HG03159 (cell line): ENCODE data around the gene APCDD1L.

Experiments used
- ATAC-seq: cut with Tn5 transposase; IDR thresholded peaks from one replicate; pipeline ENCODE4 v1.9.1; 2021; ENCODE audit warnings: mild to moderate bottlenecking, moderate library complexity; ENCODE audit not compliant: unreplicated experiment

Gene APCDD1L

DNA sequence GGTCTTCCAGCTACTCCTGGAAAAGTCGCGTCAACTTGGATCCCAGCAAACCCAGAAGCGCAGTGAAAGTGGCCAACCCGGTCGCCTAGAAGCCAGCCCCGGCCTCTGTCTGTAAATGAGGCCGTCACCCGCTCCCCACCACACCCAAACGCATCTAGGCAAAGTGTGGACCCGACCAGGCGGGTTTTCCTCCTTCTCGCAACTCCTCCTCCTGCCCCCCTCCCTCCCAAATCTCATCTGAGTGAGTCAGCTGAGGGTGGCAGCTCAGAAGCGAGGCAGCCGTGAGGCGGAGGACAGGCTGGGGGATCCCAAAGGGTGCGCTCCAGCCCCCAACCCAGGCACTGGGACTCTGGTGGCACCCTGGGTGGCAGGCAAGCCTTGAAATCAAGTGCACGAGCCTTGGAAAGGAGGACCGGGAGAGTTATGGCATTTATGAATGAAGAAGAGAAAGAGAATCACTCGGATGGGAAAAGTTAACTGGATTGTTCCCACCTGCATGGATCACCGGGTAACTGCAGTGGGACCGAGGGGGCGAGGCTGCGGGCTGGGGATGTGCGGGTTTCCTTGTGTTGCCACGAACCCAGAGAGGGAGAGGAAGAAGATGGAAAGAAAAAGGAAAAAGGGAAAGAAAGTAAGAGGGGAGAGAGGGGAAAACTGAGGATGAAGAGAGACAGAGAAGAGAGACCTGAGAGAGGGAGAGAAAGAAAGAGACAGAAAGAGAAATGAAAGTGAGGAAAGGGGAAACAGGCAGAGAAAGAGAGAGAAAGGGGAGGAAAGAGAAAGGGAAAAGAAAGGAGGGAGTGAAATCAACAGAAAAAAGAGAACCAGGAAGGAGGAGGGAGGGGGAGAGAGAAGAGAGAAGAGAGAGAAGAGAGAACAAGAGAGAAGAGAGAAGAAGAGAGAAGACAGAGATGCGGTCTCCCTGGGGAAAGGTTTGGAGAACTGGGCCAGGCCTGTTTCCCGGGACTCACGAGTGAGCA lies at the start of gene APCDD1L:
Gene APCDD1L, minus strand, starts transcription at position 167 of the 980 bp plus-strand sequence. CDS start 692 bp downstream, outside the sequence.
- no peak for ATAC-seq

DNA sequence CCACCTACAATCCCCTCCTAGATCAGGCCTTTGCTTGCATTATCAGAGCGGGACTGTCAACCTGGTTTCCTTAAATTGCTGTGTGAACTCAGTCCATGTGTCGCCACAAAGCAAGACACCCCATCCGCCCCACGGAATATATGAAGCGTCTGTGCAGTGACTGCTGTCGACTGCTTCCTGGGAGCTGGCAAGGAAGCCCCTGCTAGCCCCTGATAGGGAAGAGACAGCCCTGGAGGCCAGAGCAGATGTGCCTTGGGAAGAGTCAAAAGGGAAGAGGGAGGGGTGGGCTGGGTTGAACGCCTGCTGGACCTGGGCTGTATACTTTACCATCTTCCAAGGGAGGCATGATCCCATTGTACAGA lies 44.1 kb upstream of the APCDD1L start:
- ATAC-seq, result no peak

DNA sequence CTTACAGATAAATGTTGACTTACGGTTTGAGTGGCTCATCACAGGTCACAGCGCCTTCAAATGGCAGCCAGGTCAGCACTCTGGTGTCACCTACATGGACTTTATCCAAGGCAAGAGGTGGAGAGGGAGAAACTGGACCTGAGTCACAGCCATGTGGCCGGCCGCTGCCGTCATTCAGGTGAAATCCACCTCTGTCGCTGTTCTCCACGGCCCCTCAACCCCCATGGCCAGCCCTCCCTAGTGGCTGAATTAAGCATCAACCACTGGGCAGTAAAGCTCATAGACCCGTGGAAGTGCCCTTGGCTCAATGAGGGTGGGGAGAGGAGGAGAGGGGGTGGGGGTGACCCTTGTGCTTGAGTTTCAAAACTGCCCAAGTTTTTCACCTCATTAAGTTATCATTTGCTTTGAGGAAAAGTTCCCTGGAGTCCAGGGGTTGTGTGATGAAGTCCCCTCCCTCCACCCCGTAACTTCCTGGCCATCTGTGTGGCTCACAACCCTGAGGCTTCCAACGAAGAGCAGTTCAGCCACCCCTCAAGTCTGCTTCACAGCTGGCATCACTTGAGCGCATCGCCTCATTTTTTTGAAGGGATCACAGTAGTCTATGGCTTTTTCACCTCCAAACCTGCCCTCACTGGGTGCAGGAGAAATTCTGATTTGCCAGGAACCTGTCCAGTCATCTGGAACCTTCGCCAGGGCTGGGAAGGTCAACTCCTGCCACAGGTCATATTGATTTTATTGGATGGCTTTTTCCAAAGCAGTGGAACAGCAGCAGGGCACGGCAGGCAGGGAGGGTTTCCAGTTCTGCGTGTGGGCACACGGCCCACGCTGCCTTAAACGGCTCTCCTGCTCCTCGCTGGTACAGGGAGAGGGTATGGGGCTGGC lies 43.5 kb upstream of the APCDD1L start:
- ATAC-seq, result no peak

DNA sequence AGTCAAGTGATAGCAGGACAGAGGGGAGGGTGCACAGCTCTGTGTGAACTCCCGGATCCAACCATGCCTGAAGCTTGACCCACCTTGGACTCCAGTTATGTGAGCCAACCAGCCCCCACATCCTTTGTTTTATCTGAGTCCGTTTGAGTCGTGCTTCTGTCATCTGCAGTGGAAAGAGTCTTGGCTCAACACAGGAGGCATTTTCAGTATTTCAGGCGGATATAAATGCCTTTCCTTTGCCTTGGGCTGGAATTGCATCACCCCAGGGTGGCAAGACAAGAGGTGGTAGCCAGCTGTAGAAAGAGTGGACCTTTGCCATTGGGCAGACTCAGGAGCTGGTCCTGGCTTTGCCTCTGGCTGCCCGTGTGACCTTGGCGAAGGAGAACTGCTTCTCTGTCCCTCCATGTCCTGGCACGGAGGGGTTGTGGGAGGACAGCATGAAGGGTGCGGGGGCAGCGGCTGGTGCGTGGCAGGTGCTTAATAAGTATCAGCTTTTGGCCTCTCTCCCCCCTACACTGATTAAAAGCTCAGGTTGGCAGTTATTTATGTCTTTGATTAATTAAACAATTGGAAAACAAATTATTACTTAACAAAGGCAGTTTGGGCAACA lies 42.6 kb upstream of the APCDD1L start:
- ATAC-seq, result no peak

DNA sequence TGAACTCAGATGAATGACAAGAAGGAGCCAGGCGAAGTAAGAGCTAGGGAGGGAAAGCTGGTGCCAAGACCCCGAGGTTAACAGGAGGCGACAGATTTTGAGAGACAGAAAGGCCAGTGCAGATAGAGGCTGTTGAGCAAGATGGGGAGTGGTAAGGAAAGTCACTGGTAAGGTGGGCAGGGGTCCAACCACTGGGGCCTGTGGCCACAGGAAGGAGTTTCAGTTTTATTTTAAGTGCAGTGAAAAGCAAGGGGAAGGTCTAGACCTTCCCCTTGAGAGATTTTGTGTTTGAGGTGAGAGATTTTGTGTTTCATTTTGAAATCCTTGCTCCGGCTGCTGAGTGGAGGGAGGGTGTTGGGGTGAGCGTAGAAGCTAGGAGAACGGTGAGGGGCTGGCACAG lies 41.8 kb upstream of the APCDD1L start:
- ATAC-seq, result no peak

DNA sequence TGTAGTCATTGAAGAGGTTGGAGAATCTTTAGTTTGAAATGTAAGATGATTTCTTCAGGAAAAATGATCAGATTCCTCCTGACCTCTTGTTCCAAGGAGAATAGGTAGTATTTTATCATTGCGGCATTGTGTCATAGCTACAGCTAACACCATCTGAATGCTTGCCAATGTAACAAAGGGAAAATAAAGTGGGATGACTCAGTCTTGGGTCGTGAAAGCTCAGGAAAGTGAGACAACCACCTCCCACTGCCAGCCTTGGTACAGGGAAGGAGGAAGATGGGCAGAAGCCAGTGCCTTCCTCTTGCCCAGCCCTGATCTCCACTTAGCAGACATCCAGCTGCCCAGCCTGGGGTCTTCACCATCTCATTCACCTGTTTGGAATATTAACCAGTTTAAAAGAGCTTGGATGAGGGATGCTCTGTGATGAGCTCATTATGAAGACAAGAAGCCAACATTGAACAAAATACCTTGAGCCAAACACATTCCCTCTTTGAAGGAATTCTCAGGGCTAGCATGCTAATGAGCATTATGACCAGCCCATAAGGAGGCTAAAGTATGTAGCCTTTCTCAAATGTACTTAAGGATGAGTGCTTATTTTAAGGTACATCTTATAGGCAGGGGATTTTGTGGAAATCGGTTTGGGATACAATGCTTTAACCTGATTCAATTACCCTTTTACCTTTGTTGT lies 40.0 kb upstream of the APCDD1L start:
- no peak for ATAC-seq

DNA sequence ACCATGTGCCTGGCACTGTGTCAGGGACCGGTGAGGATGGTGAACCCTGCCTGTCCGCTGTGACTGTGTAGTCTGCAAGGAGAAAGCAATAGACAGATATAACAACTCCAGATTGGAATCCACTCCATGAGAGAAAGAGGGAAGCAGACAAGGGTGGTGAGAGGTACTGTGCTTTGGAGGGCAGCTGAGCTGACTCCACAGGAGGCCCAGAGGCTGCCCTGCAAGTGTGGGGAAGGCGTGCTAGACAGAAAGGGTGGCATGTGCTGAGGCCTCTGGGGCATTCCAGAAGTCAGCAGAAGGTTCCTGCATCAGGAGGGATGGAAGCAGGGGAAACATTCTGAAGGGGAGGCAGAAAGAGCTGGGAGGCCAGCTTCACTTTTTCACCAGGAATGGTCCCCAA lies 39.3 kb upstream of the APCDD1L start:
- no peak for ATAC-seq

DNA sequence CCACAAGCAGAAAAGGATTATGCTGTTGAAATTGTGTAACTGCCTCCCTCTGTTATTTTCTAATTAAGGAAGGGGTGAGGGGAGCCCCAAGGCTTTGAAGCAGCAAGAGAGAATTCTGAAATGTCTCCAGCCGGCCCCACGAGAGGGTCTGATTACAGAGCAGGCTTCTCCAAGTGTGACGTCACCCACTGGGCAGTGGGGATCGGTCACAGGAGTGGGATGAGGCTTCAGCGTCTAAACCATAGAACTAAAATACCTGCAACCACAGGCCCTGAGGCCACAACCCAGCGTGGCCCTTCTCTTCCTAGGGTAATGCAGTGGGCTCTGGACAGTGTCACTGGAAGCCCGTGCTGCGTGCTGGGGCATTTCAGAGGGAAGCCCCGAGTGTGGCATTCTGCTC lies 38.6 kb upstream of the APCDD1L start:
- no peak for ATAC-seq

DNA sequence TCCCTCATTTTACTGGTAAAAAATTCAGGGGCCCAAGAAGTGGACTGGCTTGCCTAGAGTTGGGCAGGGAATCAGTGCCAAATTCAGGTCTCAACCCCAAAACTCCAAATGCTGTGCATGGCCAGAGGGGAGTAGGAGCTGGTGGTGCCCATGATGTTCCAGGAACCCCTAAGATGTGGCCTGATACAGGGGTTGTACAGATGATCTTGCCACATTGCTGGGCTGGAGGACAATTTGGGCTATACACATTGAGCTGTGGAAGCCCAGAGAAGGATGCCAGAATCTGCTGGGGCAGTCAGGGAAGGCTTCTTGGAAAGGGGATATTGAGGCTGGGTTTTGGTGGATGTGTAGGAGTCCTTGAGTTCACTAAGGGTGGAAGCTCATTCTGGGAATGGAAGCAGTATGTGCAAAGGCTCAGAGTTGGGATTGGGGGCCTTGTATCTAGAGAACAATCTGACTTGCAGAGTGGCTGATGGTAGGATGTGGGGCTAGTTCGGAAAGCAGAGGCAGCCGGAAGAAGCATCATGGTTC lies 38.0 kb upstream of the APCDD1L start:
- no peak for ATAC-seq

DNA sequence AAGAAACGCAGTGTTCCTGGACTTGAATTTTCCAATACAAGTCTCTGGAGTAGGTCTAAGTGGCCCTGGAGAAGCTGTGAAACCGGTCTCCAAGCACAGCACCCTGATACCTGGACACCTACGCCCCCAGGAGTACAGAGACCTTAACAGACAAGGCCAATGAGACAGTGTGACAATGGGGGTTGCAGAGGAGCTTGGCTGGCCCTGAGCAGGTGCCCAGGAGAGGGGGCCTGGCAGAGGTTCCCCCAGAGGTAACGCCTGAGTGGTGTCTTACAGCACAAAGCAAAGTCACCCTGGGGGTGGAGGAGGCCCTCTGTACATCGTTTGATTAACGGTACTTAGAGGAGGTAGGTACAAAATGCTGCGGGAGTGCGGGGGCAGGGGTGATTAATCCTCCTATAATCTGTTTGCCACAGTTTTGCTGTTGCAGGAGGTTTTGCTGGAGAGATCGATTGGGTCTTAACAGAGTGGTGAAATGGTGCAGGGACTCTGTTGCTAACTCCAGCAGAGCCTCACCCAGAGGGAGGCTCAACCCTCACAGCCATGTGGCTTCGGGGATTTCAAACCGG lies 37.3 kb upstream of the APCDD1L start:
- ATAC-seq, result no peak

DNA sequence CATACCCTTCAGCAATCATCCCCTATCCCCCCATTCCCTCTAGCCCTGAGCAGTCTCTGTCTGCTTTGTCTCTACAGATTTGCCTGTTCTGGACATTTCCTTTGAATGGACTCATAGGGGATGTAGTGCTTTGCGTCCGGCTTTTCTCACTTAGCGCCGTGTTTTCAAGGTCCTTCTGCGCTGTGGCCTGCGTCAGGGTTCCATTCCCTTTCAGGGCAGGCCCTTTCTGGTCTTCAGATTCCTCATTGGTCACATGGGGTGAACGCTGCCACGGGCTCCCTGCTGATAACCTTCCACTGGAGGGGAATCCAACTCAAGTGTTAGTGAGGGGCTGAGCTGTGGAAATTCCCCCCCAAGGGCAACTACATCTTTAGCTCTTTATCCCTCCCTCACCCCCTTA lies 36.4 kb upstream of the APCDD1L start:
- no peak for ATAC-seq

DNA sequence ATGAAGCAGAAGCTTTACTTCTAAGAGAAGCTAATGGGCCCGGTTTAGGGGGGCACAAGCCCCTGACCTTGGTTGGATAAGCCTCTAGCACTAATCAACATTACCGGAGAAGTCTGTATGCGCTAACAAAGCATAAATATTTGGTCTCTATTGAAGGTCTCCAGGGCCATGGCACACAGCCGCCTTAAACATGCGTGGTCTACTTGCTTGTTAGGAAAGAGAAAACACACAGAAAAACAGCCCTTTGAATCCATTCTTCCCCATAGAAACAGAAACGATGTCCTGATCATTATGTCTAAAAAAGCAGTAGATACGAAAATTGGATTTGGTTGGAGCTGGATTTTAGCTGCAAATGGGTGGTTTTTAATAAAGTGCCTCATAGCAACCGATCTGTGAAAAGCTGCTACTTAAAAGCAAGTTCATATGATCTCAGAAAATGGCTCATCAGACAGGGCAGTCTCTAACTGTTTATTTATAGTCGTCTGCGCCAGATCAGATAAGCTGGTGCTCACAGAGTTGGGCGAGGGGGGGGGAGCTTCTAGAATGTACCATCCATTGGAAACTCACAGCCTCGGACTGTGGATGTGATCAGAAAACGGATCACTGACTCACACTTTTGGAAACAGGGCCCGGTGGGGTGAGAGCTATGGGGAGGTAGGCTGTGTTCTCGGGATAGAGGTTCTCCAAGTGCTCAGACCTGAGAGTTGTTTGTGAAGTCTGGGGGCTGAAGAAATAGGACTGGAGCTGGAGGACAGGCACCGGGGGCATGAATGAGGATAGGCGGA lies 35.3 kb upstream of the APCDD1L start:
- ATAC-seq, result no peak

DNA sequence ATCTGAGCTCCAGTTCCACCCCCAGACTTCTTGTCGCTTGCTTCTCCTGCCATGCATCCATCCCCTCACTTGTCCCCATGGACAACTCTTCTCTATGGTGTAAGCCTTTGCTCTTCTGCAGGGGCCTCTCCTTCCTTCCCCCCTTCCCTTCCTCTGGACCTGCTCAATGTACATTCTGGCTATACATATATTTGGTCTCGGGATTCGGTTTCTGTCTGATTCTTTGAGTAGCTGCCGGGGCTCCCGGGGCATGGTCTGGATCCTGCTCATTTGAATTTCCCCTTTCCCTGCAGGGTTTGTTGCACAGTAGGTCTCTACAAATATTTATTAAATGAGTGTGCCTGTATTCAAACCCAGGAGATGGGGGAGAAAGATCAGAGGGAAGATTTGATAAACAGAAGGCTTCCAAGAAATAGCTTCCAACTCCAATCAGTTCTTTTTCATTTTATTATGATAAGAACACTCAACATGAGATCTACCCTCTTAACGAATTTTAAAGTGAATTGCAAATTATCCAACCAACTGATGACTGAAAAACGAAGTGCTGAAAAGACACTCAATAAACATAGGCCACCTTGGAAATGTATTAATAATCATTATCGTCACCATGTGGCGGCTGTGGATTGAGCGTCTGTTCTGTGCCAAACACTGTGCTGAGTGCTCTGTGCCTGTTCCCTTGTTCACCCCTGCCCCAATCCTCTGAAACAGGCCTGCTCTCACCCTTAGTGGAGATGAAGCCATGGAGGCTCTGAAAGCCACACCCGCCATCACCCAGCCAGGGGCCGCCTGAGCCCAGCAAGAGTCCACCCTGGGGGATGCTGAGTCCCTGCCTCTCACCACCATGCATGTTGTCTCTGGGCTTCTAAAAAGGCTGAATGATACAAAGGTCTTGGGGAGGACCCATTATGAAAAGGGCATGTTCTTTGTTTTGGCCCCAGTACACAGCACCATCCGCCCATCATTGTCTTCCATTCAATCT lies 34.3 kb upstream of the APCDD1L start:
- no peak for ATAC-seq

DNA sequence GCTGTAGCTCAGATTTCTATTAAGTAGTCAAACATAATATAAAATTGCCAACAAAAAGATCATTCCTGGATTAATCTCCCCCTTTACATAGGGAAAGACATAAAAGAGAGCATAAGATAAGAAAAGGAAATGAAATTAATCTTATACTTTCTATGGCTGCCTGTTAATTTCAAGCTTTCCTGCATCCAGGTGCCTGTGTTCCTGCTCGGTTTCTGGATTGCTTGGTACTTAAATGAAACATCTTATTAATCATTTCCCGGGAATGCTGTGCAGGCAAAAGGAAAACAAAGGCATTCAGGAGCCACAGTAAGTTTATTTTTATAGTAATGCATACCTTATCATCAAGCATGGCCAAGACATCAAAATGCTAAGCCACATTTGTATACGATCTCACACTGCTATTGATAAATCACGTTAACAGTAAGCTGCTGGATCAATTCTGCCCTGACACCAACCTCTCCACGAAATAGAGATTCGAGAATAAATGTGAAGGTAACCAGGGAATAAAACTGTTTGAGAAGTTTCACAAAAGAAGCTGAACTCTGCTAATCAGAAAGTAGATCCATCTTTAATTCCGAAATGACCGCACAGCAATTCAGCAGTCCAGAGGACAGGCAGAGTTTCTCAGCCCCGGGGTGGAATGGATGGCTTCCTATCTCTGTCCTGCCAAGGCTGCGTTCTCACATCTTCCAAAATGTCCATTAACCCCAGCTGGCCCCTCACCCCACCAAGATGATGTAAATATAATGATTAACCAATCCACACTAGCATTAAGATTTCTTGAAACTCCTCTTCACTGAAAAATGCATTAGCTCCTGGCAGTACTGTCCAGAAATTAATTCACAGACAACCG lies 32.6 kb upstream of the APCDD1L start:
- no peak for ATAC-seq

DNA sequence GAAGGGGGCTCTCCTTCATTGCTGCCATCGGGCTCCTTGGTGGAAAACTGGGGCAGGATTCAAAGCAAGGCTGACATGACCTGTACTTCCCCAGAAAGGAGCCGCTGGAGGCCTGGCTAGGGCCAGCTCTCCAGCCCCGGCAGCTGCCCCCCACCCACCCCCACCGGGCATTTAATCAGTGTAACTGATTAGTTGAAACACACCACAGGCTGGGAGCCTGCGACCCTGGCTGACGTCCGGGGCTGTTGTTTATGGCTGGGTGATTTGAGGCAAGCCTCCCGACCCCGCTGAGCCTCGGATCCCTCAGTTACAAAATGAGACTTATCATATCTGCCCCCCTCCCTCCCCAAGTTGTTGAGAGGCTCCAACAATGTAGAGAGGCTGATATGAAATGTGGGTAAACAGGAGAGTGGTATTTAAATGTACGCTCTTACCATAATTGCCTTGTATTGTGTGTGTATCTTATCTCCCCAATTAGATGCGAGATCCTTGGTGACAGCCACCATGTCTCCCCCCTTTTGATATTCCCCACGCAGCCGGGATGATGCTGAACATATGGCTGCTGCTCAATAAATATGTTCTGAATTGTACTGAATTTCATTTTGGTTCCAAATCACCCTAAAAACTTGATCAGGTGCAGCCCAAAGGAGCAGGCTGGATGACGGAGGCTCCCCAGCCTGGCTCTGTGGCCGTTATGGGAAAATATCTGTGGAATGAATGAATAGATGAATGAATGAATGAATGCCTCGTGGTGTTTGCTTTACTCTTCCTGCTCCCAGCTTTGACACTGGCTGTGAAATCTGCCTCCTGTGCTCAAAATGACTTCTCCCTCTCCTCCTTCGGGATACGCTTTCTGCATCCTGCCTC lies 31.8 kb upstream of the APCDD1L start:
- no peak for ATAC-seq

DNA sequence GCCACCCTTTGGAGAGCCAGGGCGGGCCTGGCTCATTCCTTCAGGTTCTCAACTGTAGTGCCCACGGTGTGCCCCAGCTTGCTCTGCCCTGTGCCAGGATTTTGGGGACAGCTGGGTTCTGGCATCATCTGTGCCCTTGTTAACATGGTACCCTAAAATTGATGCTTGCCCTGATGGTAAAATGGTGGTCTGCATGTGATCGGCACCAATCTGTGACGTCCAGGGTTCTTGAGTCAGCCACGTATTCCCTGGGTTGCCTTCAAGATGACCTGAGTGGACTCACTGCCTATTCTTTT lies 31.2 kb upstream of the APCDD1L start:
- no peak for ATAC-seq
